ENCODE data around the gene SORCS2. TPM values are rescaled to one million over a fixed set of nuclear protein-coding genes. Genes with fewer than 3 reads are reported as not detected.

The SORCS2 gene
- total and polyA plus RNA-seq, 2 of the 13 experiments (the other 11 are each of a cell fraction or from before 2014, with no cell fraction given), result 0.82 to 1.0 TPM

DNA sequence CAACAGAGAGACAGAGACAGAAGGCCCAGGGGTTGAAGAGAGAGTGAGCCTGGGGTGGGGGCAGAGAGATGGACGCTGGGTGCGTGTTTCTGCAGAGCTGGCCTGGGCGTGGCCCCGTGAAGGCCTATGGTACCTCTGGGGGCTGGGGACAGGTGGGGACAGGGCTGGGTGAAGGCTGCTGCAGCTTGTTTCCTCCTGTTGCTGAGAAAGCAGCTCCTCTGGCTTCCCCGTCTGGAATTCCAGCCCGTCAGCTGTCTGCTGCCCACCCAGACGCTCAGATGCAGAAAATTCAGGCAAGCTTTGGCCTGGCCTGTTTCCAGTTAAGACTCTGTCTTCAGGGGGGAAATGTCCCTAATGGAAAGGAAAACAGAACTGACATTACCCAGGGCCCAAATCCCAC, 319.2 kb downstream of the SORCS2 start:
- Histone ChIP-seq H3K4me3 (replicated peaks in 1 of 3; ENCODE audit: insufficient read depth in 1 of 3, low read depth in 2 of 3, low read length in 3 of 3) (no peak overlapping the region), H3K79me2 (ENCODE audit: insufficient read depth, low read length) (no peaks in the 10 kb centered on the region), H3K9ac (ENCODE audit: insufficient read depth, low read depth, low read length) (no peak overlapping the region), H3K27ac (ENCODE audit: extremely low read length, insufficient read depth, low read length) (no peak overlapping the region), H3K36me3 (replicated peaks in 1 of 2; ENCODE audit: control insufficient read depth in 1 of 2, insufficient read depth in 2 of 2, low read length in 2 of 2) (no peaks in the 10 kb centered on the region), H3K4me1 (ENCODE audit: insufficient read depth, low read length) (peaks cover 51% of the 10 kb centered on the region), H3K27me3 (ENCODE audit: control insufficient read depth in 1 of 2, insufficient read depth in 2 of 2, low read length in 2 of 2) (peaks cover 7 to 12% of the 10 kb centered on the region in 2 experiments; a peak in 3 of 5 replicates), H2AFZ (ENCODE audit: low read length) (no peak overlapping the region), H3K4me2 (ENCODE audit: low read depth, low read length) (no peak overlapping the region), H3K9me3 (ENCODE audit: low read length) (no peaks in the 10 kb centered on the region), H4K20me1 (ENCODE audit: insufficient read depth, low read length) (no peaks in the 10 kb centered on the region)
- intact Hi-C loops (cut with micrococcal nuclease; ENCODE audit: unreplicated experiment) (no loop called here), in situ Hi-C loops (cut with HindIII; ENCODE audit: extremely low pct_ligation_motif_present, low pct_unique_long_range_greater_than_20kb) (no loop called here)
- WGBS (ENCODE audit: low lambda C conversion rate), result 27% methylated on average over 6 of the region's 7 CpGs
- DNase-seq (ENCODE audit: low spot score) (no peak), FAIRE-seq (no peak), ATAC-seq (no peak)
- BruUV-seq (replicated peaks), result no TSS peak
- TF ChIP-seq DR1 (CRISPR knock-in tag; IDR thresholded peaks at IDR 0.05), result no peak
- no peak for TF ChIP-seq ZNF660 (CRISPR knock-in tag; IDR thresholded peaks at IDR 0.05; ENCODE audit: borderline replicate concordance, low read depth)
- TF ChIP-seq ZNF12 (CRISPR knock-in tag; IDR thresholded peaks at IDR 0.05), result no peak
- no peak for TF ChIP-seq POLR2AphosphoS5 (IDR thresholded peaks at IDR 0.05; ENCODE audit: low read depth, low read length)
- no peak for TF ChIP-seq ZBTB38 (CRISPR knock-in tag; IDR thresholded peaks at IDR 0.05)
- no peak for TF ChIP-seq ZNF468 (CRISPR knock-in tag; IDR thresholded peaks at IDR 0.05)
- TF ChIP-seq MIXL1 (CRISPR knock-in tag; IDR thresholded peaks at IDR 0.05), result no peak
- TF ChIP-seq GATAD1 (CRISPR knock-in tag; IDR thresholded peaks at IDR 0.05), result no peak
- TF ChIP-seq YEATS2 (CRISPR knock-in tag; IDR thresholded peaks at IDR 0.05; ENCODE audit: borderline replicate concordance), result no peak
- no peak for TF ChIP-seq SRY (CRISPR knock-in tag; IDR thresholded peaks at IDR 0.05)
- TF ChIP-seq SIX4 (CRISPR knock-in tag; IDR thresholded peaks at IDR 0.05), result no peak
- TF ChIP-seq, protein P1, sequence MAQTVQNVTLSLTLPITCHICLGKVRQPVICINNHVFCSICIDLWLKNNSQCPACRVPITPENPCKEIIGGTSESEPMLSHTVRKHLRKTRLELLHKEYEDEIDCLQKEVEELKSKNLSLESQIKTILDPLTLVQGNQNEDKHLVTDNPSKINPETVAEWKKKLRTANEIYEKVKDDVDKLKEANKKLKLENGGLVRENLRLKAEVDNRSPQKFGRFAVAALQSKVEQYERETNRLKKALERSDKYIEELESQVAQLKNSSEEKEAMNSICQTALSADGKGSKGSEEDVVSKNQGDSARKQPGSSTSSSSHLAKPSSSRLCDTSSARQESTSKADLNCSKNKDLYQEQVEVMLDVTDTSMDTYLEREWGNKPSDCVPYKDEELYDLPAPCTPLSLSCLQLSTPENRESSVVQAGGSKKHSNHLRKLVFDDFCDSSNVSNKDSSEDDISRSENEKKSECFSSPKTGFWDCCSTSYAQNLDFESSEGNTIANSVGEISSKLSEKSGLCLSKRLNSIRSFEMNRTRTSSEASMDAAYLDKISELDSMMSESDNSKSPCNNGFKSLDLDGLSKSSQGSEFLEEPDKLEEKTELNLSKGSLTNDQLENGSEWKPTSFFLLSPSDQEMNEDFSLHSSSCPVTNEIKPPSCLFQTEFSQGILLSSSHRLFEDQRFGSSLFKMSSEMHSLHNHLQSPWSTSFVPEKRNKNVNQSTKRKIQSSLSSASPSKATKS (CRISPR knock-in tag; IDR thresholded peaks at IDR 0.05), result no peak
- CTCF ChIA-PET (ENCODE audit: low intra/inter-chr PET ratio, low total read pairs), result no interaction called here
- POLR2A ChIA-PET, result interaction anchor here (0.7 kb wide), 1 partner anchor 20 kb away, joined by 3 read pairs; no protein-coding TSS in a partner anchor
